SK-N-SH treated with all-trans-retinoic acid at 6 μM for 48 hours (cell line): Measurements from ENCODE around the gene FCHSD2.

ENCODE experiments used
- ATAC-seq: fragments of 200-7000 bp; cut with Tn5 transposase; 3 replicates; pipeline ENCODE4 v1.9.1; 2020; ENCODE audit warnings: mild to moderate bottlenecking, moderate library complexity
- ARNTL ChIP-seq: fragments of 450-650 bp; formaldehyde crosslinking; IDR thresholded peaks from 2 replicates; pipeline ENCODE4 v1.5.0; 2020; ENCODE audit warnings: low read depth, mild to moderate bottlenecking, moderate library complexity, borderline replicate concordance
- BACH2 ChIP-seq: fragments of 250-450 bp; sonication (Bioruptor Pico); IDR thresholded peaks from 2 replicates; pipeline ENCODE4 v1.9.0; 2021; ENCODE audit warnings: mild to moderate bottlenecking, borderline replicate concordance
- CREB5 ChIP-seq: fragments of 250-450 bp; sonication (Bioruptor Pico); IDR thresholded peaks from 2 replicates; pipeline ENCODE4 v1.5.1; 2020; ENCODE audit warnings: low read depth, mild to moderate bottlenecking, moderate library complexity
- CSDC2 ChIP-seq: fragments of 250-450 bp; sonication (Bioruptor Pico); IDR thresholded peaks from 2 replicates; pipeline ENCODE4 v1.5.0; 2020; ENCODE audit warnings: mild to moderate bottlenecking, moderate library complexity
- CSRNP3 ChIP-seq: fragments of 250-450 bp; sonication (Bioruptor Pico); IDR thresholded peaks from 2 replicates; pipeline ENCODE4 v1.5.1; 2021; ENCODE audit warnings: mild to moderate bottlenecking, moderate library complexity
- ESRRG ChIP-seq: fragments of 250-450 bp; sonication (Bioruptor Pico); IDR thresholded peaks from 2 replicates; pipeline ENCODE4 v1.6.1; 2021; ENCODE audit warnings: mild to moderate bottlenecking
- GLIS3 ChIP-seq: fragments of 250-450 bp; sonication (Bioruptor Pico); IDR thresholded peaks from 2 replicates; pipeline ENCODE4 v1.5.0; 2020; ENCODE audit warnings: mild to moderate bottlenecking, moderate library complexity
- OSR1 ChIP-seq: fragments of 250-450 bp; sonication (Bioruptor Pico); IDR thresholded peaks from 2 replicates; pipeline ENCODE4 v1.8.0; 2022; ENCODE audit warnings: moderate library complexity, mild to moderate bottlenecking, inconsistent platforms
- PATZ1 ChIP-seq: fragments of 250-450 bp; sonication (Bioruptor Pico); IDR thresholded peaks from 2 replicates; pipeline ENCODE4 v1.8.0; 2020; ENCODE audit warnings: mild to moderate bottlenecking, moderate library complexity, borderline replicate concordance
- POU6F1 ChIP-seq: fragments of 250-450 bp; sonication (Bioruptor Pico); IDR thresholded peaks from 2 replicates; pipeline ENCODE4 v1.8.0; 2021; ENCODE audit warnings: low read depth, mild to moderate bottlenecking, moderate library complexity, borderline replicate concordance
- SNAI2 ChIP-seq: fragments of 250-450 bp; sonication (Bioruptor Pico); IDR thresholded peaks from 2 replicates; pipeline ENCODE4 v1.5.0; 2020; ENCODE audit warnings: mild to moderate bottlenecking, moderate library complexity
- TCF4 ChIP-seq: fragments of 250-450 bp; sonication (Bioruptor Pico); IDR thresholded peaks from 2 replicates; pipeline ENCODE4 v1.8.0; 2021; ENCODE audit warnings: mild to moderate bottlenecking, moderate library complexity, borderline replicate concordance
- TSHZ2 ChIP-seq: fragments of 250-450 bp; sonication (Bioruptor Pico); IDR thresholded peaks from 2 replicates; pipeline ENCODE4 v1.5.0; 2020; ENCODE audit warnings: mild to moderate bottlenecking, moderate library complexity
- ZC3H10 ChIP-seq: fragments of 250-450 bp; sonication (Bioruptor Pico); IDR thresholded peaks from 2 replicates; pipeline ENCODE4 v1.5.1; 2021; ENCODE audit warnings: mild to moderate bottlenecking, moderate library complexity
- ZFP3 ChIP-seq: fragments of 250-450 bp; sonication (Bioruptor Pico); IDR thresholded peaks from 2 replicates; pipeline ENCODE4 v1.5.0; 2020; ENCODE audit warnings: mild to moderate bottlenecking, moderate library complexity
- ZFP30 ChIP-seq: fragments of 450-650 bp; formaldehyde crosslinking; IDR thresholded peaks from 2 replicates; pipeline ENCODE4 v1.5.0; 2022; ENCODE audit warnings: mild to moderate bottlenecking, moderate library complexity
- ZNF565 ChIP-seq: fragments of 450-650 bp; formaldehyde crosslinking; conservative IDR thresholded peaks from 2 replicates; pipeline ENCODE4 v1.5.0; 2020; ENCODE audit warnings: low read depth, mild to moderate bottlenecking, moderate library complexity
- ZNF70 ChIP-seq: fragments of 450-650 bp; formaldehyde crosslinking; IDR thresholded peaks from 2 replicates; pipeline ENCODE4 v1.5.0; 2020; ENCODE audit warnings: mild to moderate bottlenecking, moderate library complexity
- ZNF8 ChIP-seq: fragments of 450-650 bp; formaldehyde crosslinking; IDR thresholded peaks from 2 replicates; pipeline ENCODE4 v1.5.0; 2020; ENCODE audit warnings: mild to moderate bottlenecking, moderate library complexity

The FCHSD2 gene

GRCh38 chr11:72962717-72963116 is 179.4 kb downstream of the FCHSD2 start:
- no peak for TF ChIP-seq SNAI2 (CRISPR knock-in tag)
- no peak for TF ChIP-seq CSRNP3 (CRISPR knock-in tag)
- no peak for TF ChIP-seq ZNF8
- ATAC-seq: no peak

- TF ChIP-seq ZNF565 (no peak), ESRRG (no peak), OSR1 (CRISPR knock-in tag) (no peak), POU6F1 (CRISPR knock-in tag) (no peak), CREB5 (CRISPR knock-in tag) (no peak), CSDC2 (CRISPR knock-in tag) (no peak), ARNTL (CRISPR knock-in tag) (no peak), ZFP30 (no peak), ZC3H10 (CRISPR knock-in tag) (no peak), ZNF8 (no peak)
- ATAC-seq: no peak
Observed at GRCh38 chr11:72962084-72962483, 180.0 kb downstream of the FCHSD2 start.

- ATAC-seq: no peak
- TF ChIP-seq TCF4 (CRISPR knock-in tag) (no peak), CSRNP3 (CRISPR knock-in tag) (no peak), TSHZ2 (CRISPR knock-in tag) (no peak), ZNF8 (no peak), ZNF565 (no peak), ARNTL (CRISPR knock-in tag) (no peak), ZNF70 (CRISPR knock-in tag) (no peak), ZFP3 (CRISPR knock-in tag) (no peak), ZFP30 (no peak), BACH2 (CRISPR knock-in tag) (no peak), SNAI2 (CRISPR knock-in tag) (no peak), PATZ1 (CRISPR knock-in tag) (no peak), GLIS3 (CRISPR knock-in tag) (no peak), ZC3H10 (CRISPR knock-in tag) (no peak)
Observed at GRCh38 chr11:72959998-72960731, 182.0 kb downstream of the FCHSD2 start.
